Thymus (tissue), 11 donors: ENCODE measurements around the gene SMAD1. TPM values are rescaled to one million over a fixed set of nuclear protein-coding genes. Genes with fewer than 3 reads are reported as not detected.
A peak's percentile ranks its signal among the peaks of the same experiment; 100 is the strongest.

Experiments
- DNase-seq, 9 donors: peaks; one replicate each; pipeline ENCODE4 v3.0.0-alpha.2; 2013; ENCODE audit warnings: low spot score in 9 of 9, low read depth in 6 of 9, missing footprints in 1 of 9
- H3K27ac ChIP-seq, 2 donors: one replicate each; pipeline ENCODE4 v1.5.1; 2013; ENCODE audit warnings: control low read depth in 1 of 2, low read depth in 1 of 2, low read length in 1 of 2, mild to moderate bottlenecking in 1 of 2, moderate library complexity in 1 of 2
- H3K27me3 ChIP-seq, 2 donors: one replicate each; pipeline ENCODE4 v1.5.1; 2013; ENCODE audit warnings: low read length in 1 of 2; ENCODE audit not compliant: control insufficient read depth in 2 of 2, insufficient read depth in 1 of 2
- H3K36me3 ChIP-seq, 2 donors: one replicate each; pipeline ENCODE4 v1.5.1; 2013; ENCODE audit warnings: low read length in 1 of 2, mild to moderate bottlenecking in 1 of 2, moderate library complexity in 1 of 2; ENCODE audit not compliant: control insufficient read depth in 2 of 2, insufficient read depth in 2 of 2
- H3K4me1 ChIP-seq, 2 donors: one replicate each; pipeline ENCODE4 v1.5.1; 2013; ENCODE audit warnings: low read length in 2 of 2; ENCODE audit not compliant: control insufficient read depth in 2 of 2, insufficient read depth in 2 of 2
- H3K4me3 ChIP-seq, 2 donors: one replicate each; pipeline ENCODE4 v1.5.1; 2013; ENCODE audit warnings: low read length in 2 of 2, control low read depth in 1 of 2, mild to moderate bottlenecking in 1 of 2
- H3K9me3 ChIP-seq, 2 donors: one replicate each; pipeline ENCODE4 v1.5.1; 2013; ENCODE audit warnings: low read length in 1 of 2, mild to moderate bottlenecking in 1 of 2; ENCODE audit not compliant: control insufficient read depth in 2 of 2, insufficient read depth in 1 of 2
- WGBS: extraction: QIAGEN DNeasy Blood & Tissue Kit; methylation state at CpG from one replicate; pipeline ENCODE4 v1.1.7; 2013; 5-methylcytosine and 5-hydroxymethylcytosine counted together
- polyA plus RNA-seq: library from polyadenylated mRNA; stranded (reverse); fragments of 200-250 nt; gene quantifications from one replicate; pipeline ENCODE4 v1.2.3, GENCODE V29; 2013
- total RNA-seq: library from RNA; stranded (reverse); fragments of 120-200 nt; gene quantifications from one replicate; pipeline ENCODE4 v1.2.4, GENCODE V29; 2013
- donor health status: healthy.

The SMAD1 gene
- total and polyA plus RNA-seq, 2 donors = 6.8 to 23.5 TPM

DNA sequence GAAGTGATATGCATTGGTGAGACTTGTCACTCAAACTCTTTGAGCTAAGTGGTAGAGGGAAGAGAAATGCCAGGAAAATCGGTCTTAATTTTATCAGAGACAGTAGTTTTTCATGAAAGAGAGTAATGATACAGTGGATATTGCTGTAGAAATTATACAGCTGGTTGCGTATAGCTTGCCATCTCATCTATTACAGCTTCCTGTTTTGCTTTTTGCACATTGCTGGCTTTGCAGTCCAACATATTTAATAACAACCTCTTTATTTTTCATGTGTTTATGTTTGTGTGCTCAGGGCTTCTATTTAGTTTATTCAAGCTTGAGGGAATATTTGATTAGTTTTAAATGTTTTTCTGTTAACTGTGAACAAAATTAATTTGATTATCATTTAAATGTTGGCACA, 11.5 kb downstream of the SMAD1 start:
- Histone ChIP-seq H3K4me1 (peaks cover 3 to 10% of the 10 kb centered on the region in 2 donors), H3K9me3 (no peaks in the 10 kb centered on the region), H3K4me3 (no peak overlapping the region), H3K36me3 (peaks cover 0 to 2% of the 10 kb centered on the region in 2 donors), H3K27ac (no peak overlapping the region), H3K27me3 (no peaks in the 10 kb centered on the region)
- 80% methylated on average over 2 of the region's 2 CpGs for WGBS
- DNase-seq = no peak

- H3K4me1 ChIP-seq = peaks cover 3 to 5% of the 10 kb centered on the region in 2 donors
- H3K27ac ChIP-seq = peak overlapping the region; percentile 20 to 49
- 80% methylated on average over 4 of the region's 4 CpGs for WGBS
Observed at GRCh38 chr4:145494666-145495270, 13.1 kb downstream of the SMAD1 start.

DNA sequence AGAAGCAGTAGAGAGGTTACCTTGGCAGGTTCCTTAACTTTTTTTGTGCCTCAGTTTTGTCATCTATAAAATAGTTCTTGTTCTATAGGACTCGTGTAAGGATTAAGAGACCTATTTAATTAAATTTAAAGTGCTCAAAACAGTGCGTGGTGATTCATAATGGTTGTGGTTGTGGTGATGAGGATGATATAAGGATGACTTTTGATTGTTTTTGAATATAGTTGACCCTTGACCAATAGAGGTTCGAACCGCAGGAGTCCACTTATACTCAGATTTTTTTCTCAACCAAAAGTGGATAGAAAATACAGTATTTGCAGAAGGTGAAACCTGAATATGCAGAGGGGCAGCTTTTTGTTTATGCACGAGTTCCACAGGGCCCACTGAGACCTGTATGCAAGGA, 14.6 kb downstream of the SMAD1 start:
- no peaks in the 10 kb centered on the region for H3K9me3 ChIP-seq
- WGBS = 98% methylated on average over 5 of the region's 5 CpGs
- no peaks in the 10 kb centered on the region for H3K27me3 ChIP-seq
- DNase-seq = no peak
- H3K27ac ChIP-seq = no peak overlapping the region
- H3K4me1 ChIP-seq = peaks cover 12 to 17% of the 10 kb centered on the region in 2 donors
- H3K4me3 ChIP-seq = no peak overlapping the region
- no peaks in the 10 kb centered on the region for H3K36me3 ChIP-seq

More at GRCh38 chr4:145494666-145495270, 13.1 kb downstream of the SMAD1 start:
- DNase-seq = no peak
- H3K9me3 ChIP-seq = no peaks in the 10 kb centered on the region
- no peaks in the 10 kb centered on the region for H3K27me3 ChIP-seq
- H3K36me3 ChIP-seq = peaks cover 0 to 2% of the 10 kb centered on the region in 2 donors
- no peak overlapping the region for H3K4me3 ChIP-seq

DNA sequence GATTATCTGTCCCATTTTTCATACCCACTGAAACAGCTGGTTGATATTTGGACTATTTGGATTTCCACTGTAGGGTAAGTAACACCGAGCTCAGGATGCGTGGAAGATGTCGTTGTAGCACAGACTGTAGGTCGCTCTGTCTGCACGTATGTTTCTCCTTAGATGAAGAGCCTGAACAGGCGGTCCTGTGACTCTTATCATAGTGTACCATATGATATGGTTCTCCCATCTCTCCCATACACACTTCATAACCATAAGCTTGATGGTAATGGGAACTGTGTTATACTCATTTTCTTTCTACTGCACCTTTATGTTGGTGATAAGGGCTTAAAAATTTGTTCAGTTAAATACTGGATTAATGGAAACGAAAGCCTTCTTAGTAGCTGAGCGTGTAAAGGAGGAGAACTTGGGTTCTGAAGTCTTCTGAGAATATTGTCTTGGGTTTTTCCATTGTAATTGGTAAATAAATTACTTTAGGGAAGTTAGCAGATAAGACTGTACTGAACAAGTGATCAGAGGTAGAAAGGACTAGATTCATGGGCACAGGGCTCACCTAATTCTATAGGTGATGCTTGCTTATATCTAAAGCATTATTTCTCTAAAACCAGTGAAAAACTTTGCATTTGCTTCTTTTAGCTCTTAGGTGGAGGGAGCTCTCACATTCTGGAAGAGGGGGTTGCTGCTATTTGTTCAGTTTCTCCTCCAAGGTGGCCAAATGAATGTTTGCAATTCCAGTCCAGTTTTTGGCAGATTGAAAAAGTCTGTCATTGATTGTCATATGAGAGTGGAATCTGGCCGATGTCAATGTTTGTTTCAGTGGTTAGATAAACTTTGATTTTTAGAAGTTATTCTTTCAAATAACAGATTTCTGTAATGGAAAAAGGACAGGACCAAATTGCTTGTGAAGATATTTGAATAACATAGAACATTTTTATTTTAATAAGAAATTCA, 15.8 kb downstream of the SMAD1 start:
- no peaks in the 10 kb centered on the region for H3K27me3 ChIP-seq
- DNase-seq = no peak
- 98% methylated on average over 9 of the region's 9 CpGs for WGBS
- H3K27ac ChIP-seq = no peak overlapping the region
- H3K36me3 ChIP-seq = no peaks in the 10 kb centered on the region
- H3K4me1 ChIP-seq = peaks cover 16 to 21% of the 10 kb centered on the region in 2 donors
- no peaks in the 10 kb centered on the region for H3K9me3 ChIP-seq
- H3K4me3 ChIP-seq = no peak overlapping the region

DNA sequence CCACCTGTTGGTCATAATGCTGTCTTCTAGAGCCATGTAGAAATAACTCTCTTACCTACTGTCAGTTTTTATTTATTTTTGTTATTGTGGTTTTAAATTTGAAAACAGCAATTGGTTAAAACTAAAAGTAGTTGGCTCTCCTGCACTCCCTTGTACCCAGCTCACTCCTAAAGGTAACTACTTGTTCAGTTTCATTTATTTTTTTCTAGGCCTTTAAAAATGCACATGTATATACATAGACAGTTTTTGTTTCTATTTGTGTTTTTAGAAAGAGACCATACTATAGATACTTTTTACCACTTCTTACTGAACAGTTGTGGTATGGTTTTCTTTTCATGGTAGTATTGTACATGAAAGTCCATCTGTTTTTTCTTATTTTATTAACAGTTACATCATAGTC, 16.8 kb downstream of the SMAD1 start:
- Histone ChIP-seq H3K4me1 (peaks cover 24 to 27% of the 10 kb centered on the region in 2 donors), H3K9me3 (no peaks in the 10 kb centered on the region), H3K27me3 (no peaks in the 10 kb centered on the region), H3K4me3 (no peak overlapping the region), H3K36me3 (no peaks in the 10 kb centered on the region), H3K27ac (no peak overlapping the region)
- DNase-seq = no peak

- H3K27me3 ChIP-seq = no peaks in the 10 kb centered on the region
- no peaks in the 10 kb centered on the region for H3K9me3 ChIP-seq
- H3K36me3 ChIP-seq = no peaks in the 10 kb centered on the region
- peak in 6 of 9 donors; percentile 27 to 74 (median 50) for DNase-seq
- H3K27ac ChIP-seq = peak overlapping the region in 1 of 2 donors; percentile 86
- H3K4me1 ChIP-seq = peaks cover 25 to 26% of the 10 kb centered on the region in 2 donors
- peak overlapping the region in 1 of 2 donors; percentile 11 for H3K4me3 ChIP-seq
- 28% methylated on average over 3 of the region's 3 CpGs for WGBS
Observed at GRCh38 chr4:145501051-145501660, 19.5 kb downstream of the SMAD1 start.

DNA sequence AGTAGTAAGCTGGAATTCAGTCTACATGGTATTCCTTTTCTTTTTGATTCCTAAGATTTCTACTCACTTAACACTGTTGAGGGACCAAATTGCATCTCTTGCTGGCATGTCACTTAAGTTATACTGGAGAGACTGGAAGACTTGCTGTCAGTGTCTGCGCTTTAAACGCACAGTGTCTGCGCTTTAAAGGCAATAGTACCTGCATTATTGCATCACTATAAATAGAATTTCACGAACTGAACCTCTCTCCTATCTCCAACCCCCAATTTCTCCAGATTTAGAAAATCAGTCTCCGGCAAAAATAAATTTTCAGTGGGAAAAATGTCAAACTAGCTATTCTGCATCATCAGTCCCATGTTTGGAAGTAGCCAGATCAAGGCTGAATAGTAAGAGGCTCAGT, 21.2 kb downstream of the SMAD1 start:
- Histone ChIP-seq H3K9me3 (no peaks in the 10 kb centered on the region), H3K27ac (peak overlapping the region; percentile 49 to 86), H3K36me3 (no peaks in the 10 kb centered on the region), H3K4me1 (peaks cover 25 to 26% of the 10 kb centered on the region in 2 donors), H3K4me3 (no peak overlapping the region), H3K27me3 (no peaks in the 10 kb centered on the region)
- WGBS = 97% methylated on average over 5 of the region's 5 CpGs
- no peak for DNase-seq

GRCh38 chr4:145503486-145504072, 21.9 kb downstream of the SMAD1 start:
- H3K27ac ChIP-seq = peak overlapping the region; percentile 31 to 86
- H3K4me1 ChIP-seq = peaks cover 25 to 26% of the 10 kb centered on the region in 2 donors
- 80% methylated on average over 6 of the region's 6 CpGs for WGBS

More at GRCh38 chr4:145503486-145504072, 21.9 kb downstream of the SMAD1 start:
- no peak overlapping the region for H3K4me3 ChIP-seq
- H3K36me3 ChIP-seq = no peaks in the 10 kb centered on the region
- no peak for DNase-seq
- no peaks in the 10 kb centered on the region for H3K9me3 ChIP-seq
- no peaks in the 10 kb centered on the region for H3K27me3 ChIP-seq
